ENCODE measurements around the gene LSM14A. TPM values are rescaled to one million over a fixed set of nuclear protein-coding genes. Genes with fewer than 3 reads are reported as not detected.
A peak's percentile ranks its signal among the peaks of the same experiment; 100 is the strongest.

Gene LSM14A
- total RNA-seq, 1 experiment from 2014 or later = 161 TPM

GRCh38 chr19:34222386-34222785, 50.1 kb downstream of the LSM14A start:
- Mint-ChIP-seq H3K36me3 (peaks cover 76% of the 10 kb centered on the region), H3K9me3 (no peaks in the 10 kb centered on the region), H3K27me3 (ENCODE audit: low read depth) (no peaks in the 10 kb centered on the region), H3K27ac (no peak overlapping the region), H3K4me1 (peaks cover 24% of the 10 kb centered on the region), H3K4me3 (no peak overlapping the region)
- ChIA-PET CTCF (no interaction called here), POLR2A (no interaction called here)
- no peak for ATAC-seq
- DNase-seq (ENCODE audit: low spot score) = no peak
- TF ChIP-seq ZNF232 (CRISPR knock-in tag; IDR thresholded peaks at IDR 0.05) (no peak), PRDM15 (CRISPR knock-in tag; IDR thresholded peaks at IDR 0.05) (no peak), ZNF532 (CRISPR knock-in tag; IDR thresholded peaks at IDR 0.05; ENCODE audit: borderline replicate concordance) (no peak)

GRCh38 chr19:34224996-34225658, 52.8 kb downstream of the LSM14A start:
- Mint-ChIP-seq H3K9me3 (no peaks in the 10 kb centered on the region), H3K4me3 (peak overlapping the region; percentile 5), H3K27ac (peak overlapping the region; percentile 92), H3K36me3 (peaks cover 79% of the 10 kb centered on the region), H3K4me1 (peaks cover 27% of the 10 kb centered on the region), H3K27me3 (ENCODE audit: low read depth) (no peaks in the 10 kb centered on the region)
- ATAC-seq = peak; percentile 88
- no peak for DNase-seq (ENCODE audit: low spot score)
- ChIA-PET CTCF (interaction anchor here (1.0 to 2.2 kb wide), 2 partner anchors 16 to 36 kb away, joined by 3 to 6 read pairs; no protein-coding TSS in a partner anchor), POLR2A (interaction anchor here (0.5 kb wide), 1 partner anchor 9 kb away, joined by 3 read pairs; no protein-coding TSS in a partner anchor)
- TF ChIP-seq ZNF219 (CRISPR knock-in tag; IDR thresholded peaks at IDR 0.05; ENCODE audit: borderline replicate concordance) (no peak), SOX15 (CRISPR knock-in tag; IDR thresholded peaks at IDR 0.05) (no peak)

- Mint-ChIP-seq H3K4me1 (peaks cover 31% of the 10 kb centered on the region), H3K36me3 (peaks cover 75% of the 10 kb centered on the region), H3K27me3 (ENCODE audit: low read depth) (no peaks in the 10 kb centered on the region), H3K4me3 (no peak overlapping the region), H3K9me3 (no peaks in the 10 kb centered on the region), H3K27ac (no peak overlapping the region; the same call in 1 of the 2 replicates)
- ChIA-PET POLR2A (interaction anchor here (0.5 kb wide), 1 partner anchor 10 kb away, joined by 3 read pairs; no protein-coding TSS in a partner anchor), CTCF (interaction anchor here (1.0 kb wide), 1 partner anchor 36 kb away, joined by 3 read pairs; no protein-coding TSS in a partner anchor)
- DNase-seq (ENCODE audit: low spot score) (no peak), ATAC-seq (no peak)
- no peak for TF ChIP-seq ZNF317 (CRISPR knock-in tag; IDR thresholded peaks at IDR 0.05; ENCODE audit: borderline replicate concordance, low read depth)
- no peak for TF ChIP-seq ATF1 (CRISPR knock-in tag; IDR thresholded peaks at IDR 0.05)
Observed at GRCh38 chr19:34225659-34226015, 53.3 kb downstream of the LSM14A start.

- CTCF ChIA-PET = interaction anchor here (0.6 kb wide), 1 partner anchor 202 kb away, joined by 4 read pairs; the partner anchor contains the start of gene UBA2
- H3K4me3 Mint-ChIP-seq = no peak overlapping the region
- H3K27me3 Mint-ChIP-seq (ENCODE audit: low read depth) = no peaks in the 10 kb centered on the region
- H3K36me3 Mint-ChIP-seq = peaks cover 73% of the 10 kb centered on the region
- TF ChIP-seq NFE2L1 (CRISPR knock-in tag; IDR thresholded peaks at IDR 0.05) (0 out of 2 replicates have a peak, but pooled peaks have one; percentile 31), ELF4 (CRISPR knock-in tag; IDR thresholded peaks at IDR 0.05; ENCODE audit: low read depth) (no peak)
- H3K9me3 Mint-ChIP-seq = no peaks in the 10 kb centered on the region
- DNase-seq (ENCODE audit: low spot score) (no peak), ATAC-seq (no peak)
- H3K4me1 Mint-ChIP-seq = peaks cover 35% of the 10 kb centered on the region
- peak overlapping the region; percentile 22; the same call in 1 of the 2 replicates for H3K27ac Mint-ChIP-seq
- POLR2A ChIA-PET = interaction anchor here (0.5 to 0.7 kb wide), 2 partner anchors 10 to 655 kb away, joined by 3 to 4 read pairs; no protein-coding TSS in a partner anchor
Observed at GRCh38 chr19:34226036-34226435, 53.7 kb downstream of the LSM14A start.
